Measurements from ENCODE around the gene ADGB.

ADGB gene

GRCh38 chr6:146666909-146667308 lies 68.1 kb downstream of the ADGB start:
- Histone ChIP-seq H3F3A (ENCODE audit: insufficient read depth) (no peaks in the 10 kb centered on the region), H3K4me2 (ENCODE audit: low read depth, low read length, poor library complexity, severe bottlenecking) (no peak overlapping the region), H3K9me3 (ENCODE audit: insufficient read depth, low read length) (no peaks in the 10 kb centered on the region), H3K27me3 (ENCODE audit: low read length) (no peaks in the 10 kb centered on the region), H3K27ac (ENCODE audit: low read depth, low read length) (no peak overlapping the region), H3K79me2 (ENCODE audit: insufficient read depth, low read length) (no peaks in the 10 kb centered on the region), H3K9me2 (replicated peaks; ENCODE audit: insufficient read depth, low read length) (no peaks in the 10 kb centered on the region), H3K9ac (ENCODE audit: low read length) (no peak overlapping the region), H3K4me3 (ENCODE audit: insufficient read depth, low read length, poor library complexity, severe bottlenecking) (no peak overlapping the region), H3K36me3 (ENCODE audit: low read length) (no peaks in the 10 kb centered on the region), H2AFZ (ENCODE audit: low read depth, low read length, severe bottlenecking) (no peak overlapping the region), H4K20me1 (ENCODE audit: low read depth, low read length) (no peaks in the 10 kb centered on the region)
- no peak for TF ChIP-seq EZH2phosphoT487 (conservative IDR thresholded peaks at IDR 0.05; ENCODE audit: low read length)
- TF ChIP-seq, protein P1, sequence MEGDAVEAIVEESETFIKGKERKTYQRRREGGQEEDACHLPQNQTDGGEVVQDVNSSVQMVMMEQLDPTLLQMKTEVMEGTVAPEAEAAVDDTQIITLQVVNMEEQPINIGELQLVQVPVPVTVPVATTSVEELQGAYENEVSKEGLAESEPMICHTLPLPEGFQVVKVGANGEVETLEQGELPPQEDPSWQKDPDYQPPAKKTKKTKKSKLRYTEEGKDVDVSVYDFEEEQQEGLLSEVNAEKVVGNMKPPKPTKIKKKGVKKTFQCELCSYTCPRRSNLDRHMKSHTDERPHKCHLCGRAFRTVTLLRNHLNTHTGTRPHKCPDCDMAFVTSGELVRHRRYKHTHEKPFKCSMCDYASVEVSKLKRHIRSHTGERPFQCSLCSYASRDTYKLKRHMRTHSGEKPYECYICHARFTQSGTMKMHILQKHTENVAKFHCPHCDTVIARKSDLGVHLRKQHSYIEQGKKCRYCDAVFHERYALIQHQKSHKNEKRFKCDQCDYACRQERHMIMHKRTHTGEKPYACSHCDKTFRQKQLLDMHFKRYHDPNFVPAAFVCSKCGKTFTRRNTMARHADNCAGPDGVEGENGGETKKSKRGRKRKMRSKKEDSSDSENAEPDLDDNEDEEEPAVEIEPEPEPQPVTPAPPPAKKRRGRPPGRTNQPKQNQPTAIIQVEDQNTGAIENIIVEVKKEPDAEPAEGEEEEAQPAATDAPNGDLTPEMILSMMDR (IDR thresholded peaks at IDR 0.05; ENCODE audit: insufficient read depth, low read length, poor library complexity, severe bottlenecking), result no peak

- no peak overlapping the region for H3K27ac ChIP-seq (ENCODE audit: low read depth, low read length)
- no peaks in the 10 kb centered on the region for H3K36me3 ChIP-seq (ENCODE audit: low read length)
- H2AFZ ChIP-seq (ENCODE audit: low read depth, low read length, severe bottlenecking), result no peak overlapping the region
- no peaks in the 10 kb centered on the region for H3F3A ChIP-seq (ENCODE audit: insufficient read depth)
- H3K79me2 ChIP-seq (ENCODE audit: insufficient read depth, low read length), result no peaks in the 10 kb centered on the region
- no peak overlapping the region for H3K4me2 ChIP-seq (ENCODE audit: low read depth, low read length, poor library complexity, severe bottlenecking)
- TF ChIP-seq EZH2phosphoT487 (conservative IDR thresholded peaks at IDR 0.05; ENCODE audit: low read length), result no peak
- TF ChIP-seq, protein P1 (IDR thresholded peaks at IDR 0.05; ENCODE audit: insufficient read depth, low read length, poor library complexity, severe bottlenecking), result no peak
- H3K9me3 ChIP-seq (ENCODE audit: insufficient read depth, low read length), result no peaks in the 10 kb centered on the region
- no peaks in the 10 kb centered on the region for H4K20me1 ChIP-seq (ENCODE audit: low read depth, low read length)
- no peaks in the 10 kb centered on the region for H3K9me2 ChIP-seq (replicated peaks; ENCODE audit: insufficient read depth, low read length)
- no peak overlapping the region for H3K9ac ChIP-seq (ENCODE audit: low read length)
- no peak overlapping the region for H3K4me3 ChIP-seq (ENCODE audit: insufficient read depth, low read length, poor library complexity, severe bottlenecking)
- H3K27me3 ChIP-seq (ENCODE audit: low read length), result no peaks in the 10 kb centered on the region
Observed at GRCh38 chr6:146670161-146670560, 71.4 kb downstream of the ADGB start.

DNA sequence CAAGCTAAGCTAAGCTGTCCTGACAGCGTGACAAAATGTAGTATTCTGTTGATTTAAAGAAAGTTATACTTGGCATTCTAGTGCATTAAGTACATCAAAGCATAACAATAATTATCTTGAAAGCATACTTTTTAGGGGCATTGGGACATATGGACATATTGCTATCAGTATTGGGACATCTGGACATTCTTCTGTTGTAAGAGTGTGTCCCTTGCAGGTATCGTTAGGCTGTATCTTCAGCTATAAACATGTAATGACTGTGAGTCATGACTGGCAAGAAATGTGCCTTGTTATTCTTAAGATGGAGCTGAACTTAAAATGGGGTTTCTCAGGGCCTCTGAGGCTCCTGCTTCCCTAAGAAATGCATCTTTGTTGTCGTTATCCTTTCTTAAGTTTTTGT lies 74.3 kb downstream of the ADGB start:
- H3F3A ChIP-seq (ENCODE audit: insufficient read depth), result no peaks in the 10 kb centered on the region
- no peaks in the 10 kb centered on the region for H4K20me1 ChIP-seq (ENCODE audit: low read depth, low read length)
- no peaks in the 10 kb centered on the region for H3K79me2 ChIP-seq (ENCODE audit: insufficient read depth, low read length)
- TF ChIP-seq EZH2phosphoT487 (conservative IDR thresholded peaks at IDR 0.05; ENCODE audit: low read length), result no peak
- TF ChIP-seq, protein P1 (IDR thresholded peaks at IDR 0.05; ENCODE audit: insufficient read depth, low read length, poor library complexity, severe bottlenecking), result no peak
- no peaks in the 10 kb centered on the region for H3K9me3 ChIP-seq (ENCODE audit: insufficient read depth, low read length)
- no peak overlapping the region for H3K4me3 ChIP-seq (ENCODE audit: insufficient read depth, low read length, poor library complexity, severe bottlenecking)
- H3K27ac ChIP-seq (ENCODE audit: low read depth, low read length), result no peak overlapping the region
- H3K4me2 ChIP-seq (ENCODE audit: low read depth, low read length, poor library complexity, severe bottlenecking), result no peak overlapping the region
- no peak overlapping the region for H2AFZ ChIP-seq (ENCODE audit: low read depth, low read length, severe bottlenecking)
- no peaks in the 10 kb centered on the region for H3K9me2 ChIP-seq (replicated peaks; ENCODE audit: insufficient read depth, low read length)
- no peaks in the 10 kb centered on the region for H3K36me3 ChIP-seq (ENCODE audit: low read length)
- H3K27me3 ChIP-seq (ENCODE audit: low read length), result no peaks in the 10 kb centered on the region
- H3K9ac ChIP-seq (ENCODE audit: low read length), result no peak overlapping the region
